HG02852 (cell line): ENCODE results near the gene SPHKAP.
"Not testable (repeated sequence)": the region's sequence is repeated elsewhere in the genome, so short reads cannot be mapped to it uniquely, and the experiment has no call there.

Experiments
- ATAC-seq: cut with Tn5 transposase; IDR thresholded peaks from one replicate; pipeline ENCODE4 v1.9.1; 2021; ENCODE audit warnings: mild to moderate bottlenecking, moderate library complexity; ENCODE audit not compliant: unreplicated experiment

Gene SPHKAP, protein sequence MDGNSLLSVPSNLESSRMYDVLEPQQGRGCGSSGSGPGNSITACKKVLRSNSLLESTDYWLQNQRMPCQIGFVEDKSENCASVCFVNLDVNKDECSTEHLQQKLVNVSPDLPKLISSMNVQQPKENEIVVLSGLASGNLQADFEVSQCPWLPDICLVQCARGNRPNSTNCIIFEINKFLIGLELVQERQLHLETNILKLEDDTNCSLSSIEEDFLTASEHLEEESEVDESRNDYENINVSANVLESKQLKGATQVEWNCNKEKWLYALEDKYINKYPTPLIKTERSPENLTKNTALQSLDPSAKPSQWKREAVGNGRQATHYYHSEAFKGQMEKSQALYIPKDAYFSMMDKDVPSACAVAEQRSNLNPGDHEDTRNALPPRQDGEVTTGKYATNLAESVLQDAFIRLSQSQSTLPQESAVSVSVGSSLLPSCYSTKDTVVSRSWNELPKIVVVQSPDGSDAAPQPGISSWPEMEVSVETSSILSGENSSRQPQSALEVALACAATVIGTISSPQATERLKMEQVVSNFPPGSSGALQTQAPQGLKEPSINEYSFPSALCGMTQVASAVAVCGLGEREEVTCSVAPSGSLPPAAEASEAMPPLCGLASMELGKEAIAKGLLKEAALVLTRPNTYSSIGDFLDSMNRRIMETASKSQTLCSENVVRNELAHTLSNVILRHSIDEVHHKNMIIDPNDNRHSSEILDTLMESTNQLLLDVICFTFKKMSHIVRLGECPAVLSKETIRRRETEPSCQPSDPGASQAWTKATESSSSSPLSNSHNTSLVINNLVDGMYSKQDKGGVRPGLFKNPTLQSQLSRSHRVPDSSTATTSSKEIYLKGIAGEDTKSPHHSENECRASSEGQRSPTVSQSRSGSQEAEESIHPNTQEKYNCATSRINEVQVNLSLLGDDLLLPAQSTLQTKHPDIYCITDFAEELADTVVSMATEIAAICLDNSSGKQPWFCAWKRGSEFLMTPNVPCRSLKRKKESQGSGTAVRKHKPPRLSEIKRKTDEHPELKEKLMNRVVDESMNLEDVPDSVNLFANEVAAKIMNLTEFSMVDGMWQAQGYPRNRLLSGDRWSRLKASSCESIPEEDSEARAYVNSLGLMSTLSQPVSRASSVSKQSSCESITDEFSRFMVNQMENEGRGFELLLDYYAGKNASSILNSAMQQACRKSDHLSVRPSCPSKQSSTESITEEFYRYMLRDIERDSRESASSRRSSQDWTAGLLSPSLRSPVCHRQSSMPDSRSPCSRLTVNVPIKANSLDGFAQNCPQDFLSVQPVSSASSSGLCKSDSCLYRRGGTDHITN (N-terminal part only)

GRCh38 chr2:228181098-228182019, at the start of gene SPHKAP:
Gene SPHKAP (minus strand): TSS chr2:228181687. CDS start chr2:228181598, 89 bp downstream.
- ATAC-seq = no peak

DNA sequence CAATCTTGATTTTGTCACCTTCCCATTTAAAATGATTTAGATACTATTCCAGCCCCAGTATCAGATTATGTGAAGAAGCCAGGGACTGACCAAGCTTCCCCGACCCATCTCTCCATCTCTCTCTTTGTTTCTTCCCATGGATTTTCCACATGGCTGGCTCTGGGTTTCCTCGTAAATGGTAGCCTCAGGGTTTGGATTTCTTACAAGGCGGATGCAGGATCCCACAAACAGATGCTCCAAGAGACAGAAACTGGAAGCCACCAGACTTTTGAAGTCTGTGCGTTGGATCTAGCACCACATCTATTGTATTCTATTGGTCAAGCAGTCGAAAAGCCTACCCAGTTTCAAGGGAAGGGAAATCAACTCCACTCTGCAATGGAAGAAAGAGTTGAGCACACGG, 46.0 kb upstream of the SPHKAP start:
- no peak for ATAC-seq

GRCh38 chr2:228224410-228224809, 42.9 kb upstream of the SPHKAP start:
- ATAC-seq = no peak

DNA sequence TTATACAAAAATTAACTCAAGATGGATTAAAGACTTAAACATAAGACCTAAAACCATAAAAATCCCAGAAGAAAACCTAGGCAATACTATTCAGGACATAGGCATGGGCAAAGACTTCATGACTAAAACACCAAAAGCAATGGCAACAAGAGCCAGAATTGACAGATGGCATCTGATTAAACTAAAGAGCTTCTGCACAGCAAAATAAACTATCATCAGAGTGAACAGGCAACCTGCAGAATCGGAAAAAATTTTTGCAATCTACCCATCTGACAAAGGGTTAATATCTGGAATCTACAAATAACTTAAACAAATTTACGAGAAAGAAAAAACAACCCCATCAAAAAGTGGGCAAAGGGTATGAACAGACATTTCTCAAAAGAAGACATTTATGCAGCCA, 37.1 kb upstream of the SPHKAP start:
- ATAC-seq = not testable (repeated sequence)

GRCh38 chr2:228197504-228197903, 16.0 kb upstream of the SPHKAP start:
- no peak for ATAC-seq

GRCh38 chr2:228180181-228181097, 1.0 kb downstream of the SPHKAP start:
- ATAC-seq = no peak

- no peak for ATAC-seq
Measured at GRCh38 chr2:228167290-228167689, 14.2 kb downstream of the SPHKAP start.

DNA sequence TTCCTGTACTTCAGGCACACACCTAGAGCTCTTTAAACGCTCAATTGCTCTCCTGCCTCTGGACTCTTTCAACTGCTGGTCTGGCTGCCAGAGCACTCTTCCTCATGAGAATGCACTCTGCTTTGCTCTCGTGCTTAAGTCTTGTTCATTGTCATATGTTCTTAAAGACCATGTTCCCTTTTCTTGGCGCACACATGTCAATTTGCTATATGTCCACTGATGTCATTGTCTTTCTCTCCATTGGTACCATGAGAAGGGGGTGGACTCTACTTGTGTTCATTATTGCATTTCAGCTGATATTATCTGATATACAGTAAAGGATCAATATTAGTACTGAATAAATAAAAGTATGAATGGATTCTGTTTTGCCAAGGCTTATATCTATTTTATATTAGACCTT, 16.8 kb downstream of the SPHKAP start:
- no peak for ATAC-seq

DNA sequence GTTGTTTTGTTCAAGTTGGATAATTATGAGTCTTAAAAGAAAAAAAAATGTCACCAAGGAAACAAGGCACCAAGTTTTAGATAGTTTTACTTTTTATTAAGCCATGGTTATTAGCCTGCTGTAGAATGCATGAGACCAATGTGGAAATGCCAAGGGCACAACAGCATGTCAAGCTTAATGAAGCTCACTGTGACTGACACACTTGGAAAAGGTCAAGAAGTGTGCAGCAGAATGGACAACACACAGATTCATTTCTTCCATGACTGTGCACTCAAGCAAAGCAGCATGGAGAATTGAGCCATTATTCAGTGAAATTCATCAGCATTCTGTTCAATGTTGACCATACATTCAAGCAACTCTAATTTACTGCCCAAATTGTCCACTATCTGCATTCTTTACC, 23.6 kb downstream of the SPHKAP start:
- no peak for ATAC-seq

- no peak for ATAC-seq
Measured at GRCh38 chr2:228144961-228145360, 36.5 kb downstream of the SPHKAP start.

DNA sequence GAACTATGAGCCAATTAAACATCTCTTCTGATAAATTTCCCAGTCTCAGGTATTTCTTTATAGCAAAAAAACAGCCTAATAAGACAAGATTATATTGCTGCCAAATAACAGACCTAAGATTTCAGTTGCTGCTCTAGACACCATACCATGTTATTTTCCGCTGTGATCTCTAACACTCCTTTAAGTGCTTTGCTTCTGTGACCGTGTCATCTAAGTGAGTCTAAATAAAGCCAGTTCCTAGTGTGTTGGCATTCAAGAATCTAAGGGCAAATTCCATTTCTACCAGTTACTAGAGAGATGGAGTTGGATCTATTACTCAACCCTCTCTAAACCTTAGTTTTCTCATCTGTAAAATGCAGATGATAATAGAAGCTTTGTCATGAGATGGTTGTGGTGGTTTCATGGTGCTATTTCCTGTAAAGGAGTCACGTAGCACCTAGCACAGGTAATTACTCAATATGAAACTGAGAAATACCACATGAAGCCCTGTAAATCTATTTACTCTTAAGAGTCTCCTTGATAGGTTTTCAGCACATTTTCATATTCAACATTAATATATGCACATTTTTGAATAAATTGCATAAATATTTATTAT, 40.5 kb downstream of the SPHKAP start:
- ATAC-seq = peak; percentile 94

GRCh38 chr2:228136027-228136426, 45.5 kb downstream of the SPHKAP start:
- no peak for ATAC-seq

- no peak for ATAC-seq
Measured at GRCh38 chr2:228135300-228135699, 46.2 kb downstream of the SPHKAP start.

DNA sequence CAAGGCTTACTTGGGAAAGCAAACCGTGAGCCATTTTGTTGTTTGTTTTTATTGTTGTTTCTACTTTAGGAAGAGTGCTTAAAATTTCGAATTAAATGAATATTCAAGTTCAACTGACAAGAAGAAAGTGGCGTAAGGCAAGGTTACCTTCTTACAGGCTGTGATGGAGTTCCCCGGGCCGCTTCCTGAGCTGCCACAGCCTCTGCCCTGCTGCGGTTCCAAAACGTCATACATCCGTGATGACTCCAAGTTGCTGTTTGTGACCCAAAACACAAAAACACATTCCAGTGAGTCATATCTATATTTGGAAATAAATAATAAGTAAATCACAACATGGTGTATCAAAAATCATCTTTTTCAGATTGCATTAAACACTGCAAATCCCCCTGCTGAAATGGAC, 49.7 kb downstream of the SPHKAP start:
- no peak for ATAC-seq

DNA sequence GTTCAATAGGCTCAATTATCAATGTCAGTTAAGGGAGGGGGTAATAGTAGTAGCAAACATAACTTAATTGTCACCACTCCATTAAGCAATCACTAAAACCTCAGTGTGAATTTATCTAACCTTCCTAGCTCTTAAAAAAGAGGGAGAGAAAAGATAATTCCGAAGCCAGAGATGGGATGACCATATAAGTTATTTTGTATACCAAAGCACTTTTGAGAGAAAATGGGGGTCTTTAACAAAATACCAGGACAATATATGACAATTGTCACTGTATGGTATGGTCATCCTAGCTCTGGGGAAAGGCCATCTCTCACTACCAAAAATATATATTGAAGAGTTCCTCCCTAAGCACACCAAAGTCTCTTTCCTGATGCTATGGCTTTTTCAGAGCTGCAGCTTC, 55.1 kb downstream of the SPHKAP start:
- no peak for ATAC-seq

GRCh38 chr2:228118940-228119339, 62.5 kb downstream of the SPHKAP start:
- no peak for ATAC-seq

GRCh38 chr2:228107846-228108245, 73.6 kb downstream of the SPHKAP start:
- no peak for ATAC-seq

- no peak for ATAC-seq
Measured at GRCh38 chr2:228105526-228106250, 75.8 kb downstream of the SPHKAP start.
